Neural progenitor cell (in vitro differentiated cells): ENCODE results near the gene KRT35.

ENCODE experiments used
- EZH2 ChIP-seq: fragments of 200-600 bp; sonication (generic); IDR thresholded peaks from 2 replicates; pipeline ENCODE4 v1.6.1; 2017; ENCODE audit warnings: antibody characterized with exemption, mild to moderate bottlenecking, moderate library complexity
- TF ChIP-seq, protein P1 (sequence below): fragments of 200-600 bp; sonication (generic); IDR thresholded peaks from 2 replicates; pipeline ENCODE4 v1.5.1; 2017; ENCODE audit warnings: antibody characterized with exemption, mild to moderate bottlenecking

GRCh38 chr17:41437769-41438168, 43.2 kb downstream of the KRT35 start:
- TF ChIP-seq, protein P1, sequence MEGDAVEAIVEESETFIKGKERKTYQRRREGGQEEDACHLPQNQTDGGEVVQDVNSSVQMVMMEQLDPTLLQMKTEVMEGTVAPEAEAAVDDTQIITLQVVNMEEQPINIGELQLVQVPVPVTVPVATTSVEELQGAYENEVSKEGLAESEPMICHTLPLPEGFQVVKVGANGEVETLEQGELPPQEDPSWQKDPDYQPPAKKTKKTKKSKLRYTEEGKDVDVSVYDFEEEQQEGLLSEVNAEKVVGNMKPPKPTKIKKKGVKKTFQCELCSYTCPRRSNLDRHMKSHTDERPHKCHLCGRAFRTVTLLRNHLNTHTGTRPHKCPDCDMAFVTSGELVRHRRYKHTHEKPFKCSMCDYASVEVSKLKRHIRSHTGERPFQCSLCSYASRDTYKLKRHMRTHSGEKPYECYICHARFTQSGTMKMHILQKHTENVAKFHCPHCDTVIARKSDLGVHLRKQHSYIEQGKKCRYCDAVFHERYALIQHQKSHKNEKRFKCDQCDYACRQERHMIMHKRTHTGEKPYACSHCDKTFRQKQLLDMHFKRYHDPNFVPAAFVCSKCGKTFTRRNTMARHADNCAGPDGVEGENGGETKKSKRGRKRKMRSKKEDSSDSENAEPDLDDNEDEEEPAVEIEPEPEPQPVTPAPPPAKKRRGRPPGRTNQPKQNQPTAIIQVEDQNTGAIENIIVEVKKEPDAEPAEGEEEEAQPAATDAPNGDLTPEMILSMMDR, result no peak
- no peak for TF ChIP-seq EZH2
